ENCODE measurements around the gene MASP2. TPM values are rescaled to one million over a fixed set of nuclear protein-coding genes. Genes with fewer than 3 reads are reported as not detected.
"Not testable (repeated sequence)": the region's sequence is repeated elsewhere in the genome, so short reads cannot be mapped to it uniquely, and the experiment has no call there.

MASP2 gene
- polyA plus RNA-seq, 1 donor = 12.8 TPM

GRCh38 chr1:10990828-10991227, 56.2 kb downstream of the MASP2 start:
- no peak for DNase-seq

GRCh38 chr1:10989920-10990516, 57.0 kb downstream of the MASP2 start:
- not testable (repeated sequence) for DNase-seq

- no peak for DNase-seq
Measured at GRCh38 chr1:10989095-10989494, 57.9 kb downstream of the MASP2 start.

DNA sequence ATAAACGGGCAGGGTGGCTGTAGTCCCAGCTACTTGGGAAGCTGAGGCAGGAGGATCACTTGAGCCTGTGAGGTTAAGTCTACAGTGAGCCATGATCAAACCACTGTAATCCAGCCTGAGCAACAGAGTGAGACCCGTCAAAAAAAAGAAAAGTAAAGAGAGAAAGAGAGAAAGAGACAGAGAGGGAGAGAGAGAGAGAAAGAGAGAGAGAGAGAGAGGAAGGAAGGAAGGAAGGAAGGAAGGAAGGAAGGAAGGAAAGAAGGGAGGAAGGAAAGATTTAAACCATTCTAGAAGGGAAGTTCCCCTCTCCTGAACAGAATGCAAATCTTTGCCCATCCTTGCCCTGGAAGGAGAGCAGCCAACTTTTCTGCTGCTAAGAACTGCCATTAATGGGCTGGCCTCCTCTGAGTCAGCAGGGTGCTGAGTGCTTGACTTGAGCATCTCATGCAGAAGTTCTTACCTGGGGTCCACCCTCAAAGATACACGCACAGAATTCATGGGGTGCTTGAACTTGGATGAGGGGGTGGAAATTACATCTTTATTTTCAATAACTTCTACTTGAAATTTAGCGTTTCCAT, 59.1 kb downstream of the MASP2 start:
- DNase-seq = no peak

DNA sequence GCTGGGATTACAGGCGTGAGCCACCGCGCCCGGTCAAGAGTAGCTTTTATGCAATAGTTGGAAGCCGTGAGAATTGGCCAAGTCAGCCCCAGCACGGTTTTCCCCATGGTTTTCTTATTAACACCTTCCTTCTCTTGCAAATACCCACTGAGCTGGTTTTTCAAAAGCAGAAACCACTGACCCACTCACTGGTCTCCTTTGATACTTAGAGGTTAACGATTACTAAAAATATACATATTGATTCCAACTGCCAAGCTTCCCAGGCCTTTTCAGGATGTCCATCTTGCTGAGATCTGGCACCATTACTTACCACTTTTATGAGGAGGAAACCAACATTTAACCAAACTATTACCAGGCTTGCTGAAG, 60.5 kb downstream of the MASP2 start:
- no peak for DNase-seq

DNA sequence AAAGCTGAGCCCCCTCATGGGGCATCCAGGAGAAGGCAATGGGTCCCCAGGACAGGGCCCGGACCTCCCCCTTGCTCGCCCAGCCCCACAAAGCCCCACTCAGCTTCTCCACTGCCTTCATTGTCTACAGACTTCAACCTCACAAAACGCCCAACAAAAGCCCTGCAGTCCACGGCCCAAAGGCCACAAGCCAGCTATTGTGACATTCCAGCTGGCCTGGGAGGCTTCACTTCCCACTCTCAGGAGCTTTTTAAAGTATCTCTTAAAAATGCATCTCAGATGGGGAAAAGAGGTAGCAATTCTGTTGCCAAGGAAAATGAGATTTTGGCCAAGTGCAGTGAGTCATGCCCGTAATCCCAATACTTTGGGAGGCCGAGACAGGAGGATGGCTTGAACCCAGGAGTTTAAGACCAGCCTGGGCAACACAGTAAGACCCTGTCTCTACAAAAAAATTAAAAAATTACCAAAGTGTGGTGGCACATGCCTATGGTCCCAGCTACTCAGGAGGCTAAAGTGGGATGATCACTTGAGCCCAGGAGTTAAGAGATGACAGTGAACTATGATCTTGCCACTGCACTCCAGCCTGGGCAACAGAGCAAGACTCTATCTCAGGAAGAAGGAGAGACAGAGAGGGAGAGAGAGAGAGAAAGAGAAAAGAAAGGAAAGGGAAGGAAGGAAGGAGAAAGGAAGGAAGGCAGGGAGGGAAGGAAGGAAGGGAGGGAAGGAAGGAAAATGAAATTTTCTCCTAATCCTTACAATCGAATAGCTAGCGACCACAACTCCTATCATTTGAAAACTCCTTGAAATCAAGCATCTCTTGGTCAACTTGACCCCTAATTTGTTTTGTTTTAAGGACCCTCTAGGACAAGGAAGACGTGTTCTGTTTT, 66.0 kb downstream of the MASP2 start:
- DNase-seq = no peak

DNA sequence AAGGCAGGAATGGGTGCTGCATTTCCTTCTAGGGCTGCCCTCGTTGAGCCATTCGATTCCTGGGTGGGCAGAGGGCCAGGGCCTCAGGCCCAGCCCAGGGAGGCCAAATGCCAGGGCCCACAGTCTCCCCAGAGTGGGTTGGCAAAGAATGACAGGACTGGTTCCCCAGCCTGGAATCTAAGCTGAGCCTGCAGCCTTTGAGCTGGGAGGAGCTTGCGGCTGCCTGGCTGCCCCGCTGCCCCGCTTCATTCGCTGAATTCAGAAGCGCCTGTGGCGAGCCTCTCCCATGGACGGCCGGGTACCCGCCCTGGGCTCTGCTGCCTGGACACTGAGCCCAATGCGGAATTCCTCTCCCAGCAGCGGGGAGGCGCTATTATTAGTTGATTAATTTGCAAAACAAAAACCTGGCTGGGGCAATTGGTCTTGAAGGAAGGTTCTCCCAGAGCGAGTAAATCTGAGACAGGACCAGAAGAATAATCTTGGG, 66.9 kb downstream of the MASP2 start:
- peak; percentile 30 for DNase-seq

- no peak for DNase-seq
Measured at GRCh38 chr1:10979483-10979920, 67.5 kb downstream of the MASP2 start.

GRCh38 chr1:10978719-10979118, 68.3 kb downstream of the MASP2 start:
- DNase-seq = no peak

Other genes with a start within 250 kb of the MASP2 start
- 370 TPM for gene TARDBP, start 34.6 kb downstream of the MASP2 start, polyA plus RNA-seq (ENCODE audit: insufficient read length)
- 41.3 TPM for gene SRM, start 12.8 kb upstream of the MASP2 start, polyA plus RNA-seq (ENCODE audit: insufficient read length)
- 114 TPM for gene EXOSC10, start 52.6 kb upstream of the MASP2 start, polyA plus RNA-seq (ENCODE audit: insufficient read length)
- gene ANGPTL7, start 142.1 kb upstream of the MASP2 start, polyA plus RNA-seq (ENCODE audit: insufficient read length) = 0.10 TPM
- 56.6 TPM for gene MTOR, start 215.3 kb upstream of the MASP2 start, polyA plus RNA-seq (ENCODE audit: insufficient read length)
- 16.4 TPM for gene UBIAD1, start 226.0 kb upstream of the MASP2 start, polyA plus RNA-seq (ENCODE audit: insufficient read length)